Fibroblast of the aortic adventitia (primary cell): ENCODE measurements around the gene IWS1. TPM values are rescaled to one million over a fixed set of nuclear protein-coding genes. Genes with fewer than 3 reads are reported as not detected.

Experiments
- DNase-seq: peaks from one replicate; pipeline ENCODE4 v3.0.0-alpha.2; 2010; ENCODE audit warnings: low read depth
- H3K4me3 ChIP-seq: 2 replicates; pipeline ENCODE4 v1.5.1; 2011; ENCODE audit warnings: low read depth, mild to moderate bottlenecking, control low read depth, low read length, moderate library complexity
- CTCF ChIP-seq: IDR thresholded peaks from 2 replicates; pipeline ENCODE4 v1.5.1; 2011; ENCODE audit warnings: mild to moderate bottlenecking, low read length, control low read depth, inconsistent platforms; ENCODE audit not compliant: insufficient read depth
- total RNA-seq: library from RNA; depleted of rRNA; stranded (reverse); fragments of >200 nt; gene quantifications from 2 replicates; pipeline ENCODE4 v1.2.3, GENCODE V29; 2012; ENCODE audit warnings: low replicate concordance

Gene IWS1
- total RNA-seq, 1 donor = 37.7 TPM

GRCh38 chr2:127471286-127471988, 54.9 kb downstream of the IWS1 start:
- no peak for TF ChIP-seq CTCF
- no peak overlapping the region for H3K4me3 ChIP-seq
- DNase-seq = no peak

GRCh38 chr2:127469974-127470373, 56.3 kb downstream of the IWS1 start:
- TF ChIP-seq CTCF = no peak
- DNase-seq = no peak
- no peak overlapping the region for H3K4me3 ChIP-seq

GRCh38 chr2:127469051-127469450, 57.2 kb downstream of the IWS1 start:
- no peak overlapping the region for H3K4me3 ChIP-seq
- DNase-seq = no peak
- no peak for TF ChIP-seq CTCF

GRCh38 chr2:127465258-127465657, 61.0 kb downstream of the IWS1 start:
- DNase-seq = no peak
- H3K4me3 ChIP-seq = no peak overlapping the region
- no peak for TF ChIP-seq CTCF

- H3K4me3 ChIP-seq = no peak overlapping the region
- TF ChIP-seq CTCF = no peak
- DNase-seq = no peak
Observed at GRCh38 chr2:127464470-127465257, 61.6 kb downstream of the IWS1 start.

- no peak overlapping the region for H3K4me3 ChIP-seq
- no peak for DNase-seq
- TF ChIP-seq CTCF = no peak
Observed at GRCh38 chr2:127463155-127463991, 62.9 kb downstream of the IWS1 start.
